Measurements from ENCODE around the gene PCMT1. TPM values are rescaled to one million over a fixed set of nuclear protein-coding genes. Genes with fewer than 3 reads are reported as not detected.
A peak's percentile ranks its signal among the peaks of the same experiment; 100 is the strongest.

Gene PCMT1
- total RNA-seq, 1 experiment from 2014 or later = 70.5 TPM

GRCh38 chr6:149854532-149854931 lies 105.0 kb downstream of the PCMT1 start:
- DNase-seq (ENCODE audit: low spot score) = peak; percentile 21

- peak; percentile 75 for DNase-seq (ENCODE audit: low spot score)
Observed at GRCh38 chr6:149855040-149855654, 105.6 kb downstream of the PCMT1 start.

GRCh38 chr6:149855741-149856140 lies 106.2 kb downstream of the PCMT1 start:
- no peak for DNase-seq (ENCODE audit: low spot score)

- DNase-seq (ENCODE audit: low spot score) = no peak
Observed at GRCh38 chr6:149856256-149856994, 106.9 kb downstream of the PCMT1 start.

GRCh38 chr6:149857541-149857940 lies 108.0 kb downstream of the PCMT1 start:
- no peak for DNase-seq (ENCODE audit: low spot score)

- peak; percentile 34 for DNase-seq (ENCODE audit: low spot score)
Observed at GRCh38 chr6:149859368-149859767, 109.8 kb downstream of the PCMT1 start.

GRCh38 chr6:149859938-149860337 lies 110.4 kb downstream of the PCMT1 start:
- no peak for DNase-seq (ENCODE audit: low spot score)

GRCh38 chr6:149860513-149860833 lies 110.9 kb downstream of the PCMT1 start:
- DNase-seq (ENCODE audit: low spot score) = no peak

Other genes with a start within 250 kb of the PCMT1 start
- gene PPIL4, start 203.7 kb upstream of the PCMT1 start, total RNA-seq (2014; rRNA removed; shearing (Covaris generic)) = 19.2 and 19.7 TPM in 2 replicates
- gene GINM1, start 183.4 kb upstream of the PCMT1 start, total RNA-seq (2014; rRNA removed; shearing (Covaris generic)) = 19.9 and 27.6 TPM in 2 replicates
- 11.8 and 15.3 TPM in 2 replicates for gene KATNA1, start 101.0 kb upstream of the PCMT1 start, total RNA-seq (2014; rRNA removed; shearing (Covaris generic))
- gene LATS1, start 31.6 kb upstream of the PCMT1 start, total RNA-seq (2014; rRNA removed; shearing (Covaris generic)) = 6.7 and 8.5 TPM in 2 replicates
- 31.8 and 35.6 TPM in 2 replicates for gene NUP43, start 3.2 kb upstream of the PCMT1 start, total RNA-seq (2014; rRNA removed; shearing (Covaris generic))
- gene LRP11, start 114.6 kb downstream of the PCMT1 start, total RNA-seq (2014; rRNA removed; shearing (Covaris generic)) = 36.8 and 37.0 TPM in 2 replicates
- gene RAET1E, start 148.4 kb downstream of the PCMT1 start, total RNA-seq (2014; rRNA removed; shearing (Covaris generic)) = not detected in 2 replicates
- not detected in 2 replicates for gene RAET1G, start 173.4 kb downstream of the PCMT1 start, total RNA-seq (2014; rRNA removed; shearing (Covaris generic))
- 11.6 and 15.7 TPM in 2 replicates for gene ULBP2, start 192.3 kb downstream of the PCMT1 start, total RNA-seq (2014; rRNA removed; shearing (Covaris generic))
- gene ULBP1, start 214.2 kb downstream of the PCMT1 start, total RNA-seq (2014; rRNA removed; shearing (Covaris generic)) = 3.4 and 3.9 TPM in 2 replicates

Data from H4 (cell line).